ENCODE results near the gene SCYGR5.
A peak's percentile ranks its signal among the peaks of the same experiment; 100 is the strongest.
"Not testable (repeated sequence)": the region's sequence is repeated elsewhere in the genome, so short reads cannot be mapped to it uniquely, and the experiment has no call there.

SCYGR5 gene

GRCh38 chr2:227666631-227667170 is at the start of gene SCYGR5:
Gene SCYGR5, plus strand, starts transcription at chr2:227666804. Its CDS starts 0 bp downstream, at chr2:227666804.
- H3K4me3 ChIP-seq (ENCODE audit: low read depth, low read length); in situ Hi-C loops (cut with HindIII; ENCODE audit: low sequenced_read_pairs); DNase-seq (ENCODE audit: low read depth, low spot score): not testable (repeated sequence)

GRCh38 chr2:227617316-227618230 is 49.0 kb upstream of the SCYGR5 start, which contains the start of gene SCYGR4:
Gene SCYGR4, plus strand, starts transcription at chr2:227617498. Its CDS starts 0 bp downstream, at chr2:227617498.
- in situ Hi-C loops (cut with HindIII; ENCODE audit: low sequenced_read_pairs), result no loop called here
- DNase-seq (ENCODE audit: low read depth, low spot score), result peak; percentile 31
- H3K4me3 ChIP-seq (ENCODE audit: low read depth, low read length), result no peak within 1 kb of the TSS
- no peak for TF ChIP-seq CTCF (IDR thresholded peaks at IDR 0.05; ENCODE audit: low read depth, low read length)

GRCh38 chr2:227623226-227623625 is 43.4 kb upstream of the SCYGR5 start:
- peak; percentile 64 for DNase-seq (ENCODE audit: low read depth, low spot score)
- in situ Hi-C loops (cut with HindIII; ENCODE audit: low sequenced_read_pairs), result no loop called here
- no peak overlapping the region for H3K4me3 ChIP-seq (ENCODE audit: low read depth, low read length)
- TF ChIP-seq CTCF (IDR thresholded peaks at IDR 0.05; ENCODE audit: low read depth, low read length), result no peak

GRCh38 chr2:227625420-227625819 is 41.2 kb upstream of the SCYGR5 start:
- no peak for TF ChIP-seq CTCF (IDR thresholded peaks at IDR 0.05; ENCODE audit: low read depth, low read length)
- DNase-seq (ENCODE audit: low read depth, low spot score), result no peak
- in situ Hi-C loops (cut with HindIII; ENCODE audit: low sequenced_read_pairs), result no loop called here
- no peak overlapping the region for H3K4me3 ChIP-seq (ENCODE audit: low read depth, low read length)

GRCh38 chr2:227626580-227627151 is 39.9 kb upstream of the SCYGR5 start:
- in situ Hi-C loops (cut with HindIII; ENCODE audit: low sequenced_read_pairs), result no loop called here
- no peak for DNase-seq (ENCODE audit: low read depth, low spot score)
- TF ChIP-seq CTCF (IDR thresholded peaks at IDR 0.05; ENCODE audit: low read depth, low read length), result no peak
- no peak overlapping the region for H3K4me3 ChIP-seq (ENCODE audit: low read depth, low read length)

- in situ Hi-C loops (cut with HindIII; ENCODE audit: low sequenced_read_pairs), result no loop called here
- TF ChIP-seq CTCF (IDR thresholded peaks at IDR 0.05; ENCODE audit: low read depth, low read length), result no peak
- no peak for DNase-seq (ENCODE audit: low read depth, low spot score)
Observed at GRCh38 chr2:227627769-227628168, 38.8 kb upstream of the SCYGR5 start.

GRCh38 chr2:227629435-227629834 is 37.2 kb upstream of the SCYGR5 start:
- H3K4me3 ChIP-seq (ENCODE audit: low read depth, low read length), result no peak overlapping the region
- DNase-seq (ENCODE audit: low read depth, low spot score), result no peak
- no peak for TF ChIP-seq CTCF (IDR thresholded peaks at IDR 0.05; ENCODE audit: low read depth, low read length)
- in situ Hi-C loops (cut with HindIII; ENCODE audit: low sequenced_read_pairs), result no loop called here

More at GRCh38 chr2:227627769-227628168, 38.8 kb upstream of the SCYGR5 start:
- no peak overlapping the region for H3K4me3 ChIP-seq (ENCODE audit: low read depth, low read length)
